ENCODE measurements around the gene PAPPA2.

- TF ChIP-seq CTCF (conservative IDR thresholded peaks at IDR 0.05; ENCODE audit: low read depth, low read length) (no peak), EZH2 (IDR thresholded peaks at IDR 0.05; ENCODE audit: low read length, unreplicated experiment) (no peak), EZH2phosphoT487 (IDR thresholded peaks at IDR 0.05; ENCODE audit: borderline replicate concordance, low read length) (no peak)
Observed at GRCh38 chr1:176577646-176578197, 114.7 kb downstream of the PAPPA2 start.
